Fibroblast of lung (primary cell): ENCODE measurements around the gene HS3ST3A1.

Experiments used
- EZH2 ChIP-seq: IDR thresholded peaks from 2 replicates; pipeline ENCODE4 v1.5.1; 2012; ENCODE audit warnings: low read length, control low read depth, mild to moderate bottlenecking; ENCODE audit errors: missing control alignments
- TF ChIP-seq, protein P1 (sequence below), 2 donors: IDR thresholded peaks in 1 of 2; conservative IDR thresholded peaks in 1 of 2; 1 replicate in 1 of 2; 2 replicates in 1 of 2; pipeline ENCODE4 v1.5.1; 2011 to 2012; ENCODE audit warnings: low read length in 2 of 2, control low read depth in 1 of 2, inconsistent platforms in 1 of 2, low read depth in 1 of 2, mild to moderate bottlenecking in 1 of 2

GRCh38 chr17:13599864-13600263, 1.9 kb downstream of the HS3ST3A1 start:
- TF ChIP-seq, protein P1, sequence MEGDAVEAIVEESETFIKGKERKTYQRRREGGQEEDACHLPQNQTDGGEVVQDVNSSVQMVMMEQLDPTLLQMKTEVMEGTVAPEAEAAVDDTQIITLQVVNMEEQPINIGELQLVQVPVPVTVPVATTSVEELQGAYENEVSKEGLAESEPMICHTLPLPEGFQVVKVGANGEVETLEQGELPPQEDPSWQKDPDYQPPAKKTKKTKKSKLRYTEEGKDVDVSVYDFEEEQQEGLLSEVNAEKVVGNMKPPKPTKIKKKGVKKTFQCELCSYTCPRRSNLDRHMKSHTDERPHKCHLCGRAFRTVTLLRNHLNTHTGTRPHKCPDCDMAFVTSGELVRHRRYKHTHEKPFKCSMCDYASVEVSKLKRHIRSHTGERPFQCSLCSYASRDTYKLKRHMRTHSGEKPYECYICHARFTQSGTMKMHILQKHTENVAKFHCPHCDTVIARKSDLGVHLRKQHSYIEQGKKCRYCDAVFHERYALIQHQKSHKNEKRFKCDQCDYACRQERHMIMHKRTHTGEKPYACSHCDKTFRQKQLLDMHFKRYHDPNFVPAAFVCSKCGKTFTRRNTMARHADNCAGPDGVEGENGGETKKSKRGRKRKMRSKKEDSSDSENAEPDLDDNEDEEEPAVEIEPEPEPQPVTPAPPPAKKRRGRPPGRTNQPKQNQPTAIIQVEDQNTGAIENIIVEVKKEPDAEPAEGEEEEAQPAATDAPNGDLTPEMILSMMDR (conservative IDR thresholded peaks at IDR 0.05 in 1 of 2, IDR thresholded peaks at IDR 0.05 in 1 of 2; ENCODE audit: low read depth in 1 of 2, low read length in 2 of 2) = no peak
- TF ChIP-seq EZH2 = no peak
